ENCODE measurements around the gene GPR162.

GRCh38 chr12:6799147-6799546 lies 22.5 kb upstream of the GPR162 start:
- no peak for TF ChIP-seq CTCF (conservative IDR thresholded peaks at IDR 0.05)
- no peak for TF ChIP-seq EZH2 (IDR thresholded peaks at IDR 0.05; ENCODE audit: low read depth)

Data from PC-9 (cell line).